ENCODE data around the gene ENPP4. TPM values are rescaled to one million over a fixed set of nuclear protein-coding genes. Genes with fewer than 3 reads are reported as not detected.

The ENPP4 gene
- total RNA-seq, 1 experiment from 2014 or later, result 0.34 TPM

DNA sequence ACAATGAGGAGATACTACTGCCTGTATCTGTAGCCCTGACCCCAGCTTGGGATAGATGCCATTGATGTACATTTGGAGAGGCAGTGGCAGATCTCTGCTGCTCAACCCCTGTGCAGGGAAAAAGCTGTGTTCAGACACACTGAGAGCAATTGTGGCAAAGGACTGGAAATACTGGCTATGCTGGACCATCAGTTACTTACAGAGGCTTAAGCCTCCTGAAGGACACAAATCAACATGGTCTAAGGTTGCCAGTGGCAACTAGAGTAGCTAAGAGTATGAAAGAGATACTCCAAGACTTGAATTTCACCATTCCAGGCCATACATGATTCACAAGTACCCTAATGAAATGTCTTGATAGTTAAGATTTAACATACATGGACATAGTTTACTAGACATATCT lies 32.4 kb upstream of the ENPP4 start:
- TF ChIP-seq CTCF (conservative IDR thresholded peaks at IDR 0.05; ENCODE audit: low read depth, low read length) (no peak), EZH2 (IDR thresholded peaks at IDR 0.05; ENCODE audit: borderline replicate concordance, low read depth, low read length, poor library complexity, severe bottlenecking) (no peak)
- H3K4me1 ChIP-seq (ENCODE audit: insufficient read depth, low read length, poor library complexity, severe bottlenecking), result no peaks in the 10 kb centered on the region
- no peak for DNase-seq (ENCODE audit: low spot score)
- H3K27ac ChIP-seq (ENCODE audit: low read depth, low read length, poor library complexity, severe bottlenecking), result no peak overlapping the region
- no peaks in the 10 kb centered on the region for H3K9me3 ChIP-seq (ENCODE audit: low read depth, low read length, poor library complexity, severe bottlenecking)
- BruUV-seq (replicated peaks), result no TSS peak
- peaks cover 8% of the 10 kb centered on the region for H3K27me3 ChIP-seq (replicated peaks; ENCODE audit: insufficient read depth, low read depth, low read length, poor library complexity)
- no peak overlapping the region for H3K4me3 ChIP-seq (ENCODE audit: low read depth, low read length, poor library complexity, severe bottlenecking)
- POLR2A ChIA-PET (ENCODE audit: low non-redundant PET), result no interaction called here
- CTCF ChIA-PET, result no interaction called here
- intact Hi-C loops (cut with micrococcal nuclease; ENCODE audit: unreplicated experiment), result loop anchor here (10.0 kb wide), 1 partner anchor 527 kb away; no protein-coding TSS in a partner anchor
- no peaks in the 10 kb centered on the region for H3K36me3 ChIP-seq (ENCODE audit: insufficient read depth, low read length, poor library complexity, severe bottlenecking)

GRCh38 chr6:46098678-46099077 lies 31.1 kb upstream of the ENPP4 start:
- Histone ChIP-seq H3K9me3 (ENCODE audit: low read depth, low read length, poor library complexity, severe bottlenecking) (no peaks in the 10 kb centered on the region), H3K4me3 (ENCODE audit: low read depth, low read length, poor library complexity, severe bottlenecking) (no peak overlapping the region), H3K4me1 (ENCODE audit: insufficient read depth, low read length, poor library complexity, severe bottlenecking) (no peaks in the 10 kb centered on the region), H3K27ac (ENCODE audit: low read depth, low read length, poor library complexity, severe bottlenecking) (no peak overlapping the region), H3K36me3 (ENCODE audit: insufficient read depth, low read length, poor library complexity, severe bottlenecking) (no peaks in the 10 kb centered on the region), H3K27me3 (replicated peaks; ENCODE audit: insufficient read depth, low read depth, low read length, poor library complexity) (peaks cover 11% of the 10 kb centered on the region)
- intact Hi-C loops (cut with micrococcal nuclease; ENCODE audit: unreplicated experiment), result loop anchor here (10.0 kb wide), 1 partner anchor 526 kb away; no protein-coding TSS in a partner anchor
- DNase-seq (ENCODE audit: low spot score), result no peak
- POLR2A ChIA-PET (ENCODE audit: low non-redundant PET), result no interaction called here
- no TSS peak for BruUV-seq (replicated peaks)
- CTCF ChIA-PET, result no interaction called here
- no peak for TF ChIP-seq CTCF (conservative IDR thresholded peaks at IDR 0.05; ENCODE audit: low read depth, low read length)
- TF ChIP-seq EZH2 (IDR thresholded peaks at IDR 0.05; ENCODE audit: borderline replicate concordance, low read depth, low read length, poor library complexity, severe bottlenecking), result no peak

- H3K4me3 ChIP-seq (ENCODE audit: low read depth, low read length, poor library complexity, severe bottlenecking), result no peak overlapping the region
- H3K36me3 ChIP-seq (ENCODE audit: insufficient read depth, low read length, poor library complexity, severe bottlenecking), result no peaks in the 10 kb centered on the region
- TF ChIP-seq EZH2 (IDR thresholded peaks at IDR 0.05; ENCODE audit: borderline replicate concordance, low read depth, low read length, poor library complexity, severe bottlenecking), result no peak
- no peak for TF ChIP-seq CTCF (conservative IDR thresholded peaks at IDR 0.05; ENCODE audit: low read depth, low read length)
- no peaks in the 10 kb centered on the region for H3K4me1 ChIP-seq (ENCODE audit: insufficient read depth, low read length, poor library complexity, severe bottlenecking)
- no peak for DNase-seq (ENCODE audit: low spot score)
- no TSS peak for BruUV-seq (replicated peaks)
- H3K27me3 ChIP-seq (replicated peaks; ENCODE audit: insufficient read depth, low read depth, low read length, poor library complexity), result peaks cover 11% of the 10 kb centered on the region
- intact Hi-C loops (cut with micrococcal nuclease; ENCODE audit: unreplicated experiment), result loop anchor here (10.0 kb wide), 1 partner anchor 525 kb away; no protein-coding TSS in a partner anchor
- ChIA-PET CTCF (no interaction called here), POLR2A (ENCODE audit: low non-redundant PET) (no interaction called here)
- H3K9me3 ChIP-seq (ENCODE audit: low read depth, low read length, poor library complexity, severe bottlenecking), result no peaks in the 10 kb centered on the region
- H3K27ac ChIP-seq (ENCODE audit: low read depth, low read length, poor library complexity, severe bottlenecking), result no peak overlapping the region
Observed at GRCh38 chr6:46099952-46100351, 29.8 kb upstream of the ENPP4 start.

All from A673 (cell line).